Measurements from ENCODE around the gene ERBIN.

GRCh38 chr5:66118304-66118703 is 191.9 kb downstream of the ERBIN start:
- no peak for TF ChIP-seq CTCF (IDR thresholded peaks at IDR 0.05)
- TF ChIP-seq POLR2A (IDR thresholded peaks at IDR 0.05) = no peak
- TF ChIP-seq EP300 (IDR thresholded peaks at IDR 0.05) = no peak
- no peak for TF ChIP-seq POLR2AphosphoS5 (IDR thresholded peaks at IDR 0.05)
